ENCODE measurements around the gene NCOR1. TPM values are rescaled to one million over a fixed set of nuclear protein-coding genes. Genes with fewer than 3 reads are reported as not detected.
"Not testable (repeated sequence)": the region's sequence is repeated elsewhere in the genome, so short reads cannot be mapped to it uniquely, and the experiment has no call there.

Gene NCOR1
- polyA plus RNA-seq (ENCODE audit: insufficient read length in 4 of 4) = 100 to 1,000 TPM in 3 of 4 donors, 10 to 100 TPM in 1; 94.2 to 111 (median 108) TPM

DNA sequence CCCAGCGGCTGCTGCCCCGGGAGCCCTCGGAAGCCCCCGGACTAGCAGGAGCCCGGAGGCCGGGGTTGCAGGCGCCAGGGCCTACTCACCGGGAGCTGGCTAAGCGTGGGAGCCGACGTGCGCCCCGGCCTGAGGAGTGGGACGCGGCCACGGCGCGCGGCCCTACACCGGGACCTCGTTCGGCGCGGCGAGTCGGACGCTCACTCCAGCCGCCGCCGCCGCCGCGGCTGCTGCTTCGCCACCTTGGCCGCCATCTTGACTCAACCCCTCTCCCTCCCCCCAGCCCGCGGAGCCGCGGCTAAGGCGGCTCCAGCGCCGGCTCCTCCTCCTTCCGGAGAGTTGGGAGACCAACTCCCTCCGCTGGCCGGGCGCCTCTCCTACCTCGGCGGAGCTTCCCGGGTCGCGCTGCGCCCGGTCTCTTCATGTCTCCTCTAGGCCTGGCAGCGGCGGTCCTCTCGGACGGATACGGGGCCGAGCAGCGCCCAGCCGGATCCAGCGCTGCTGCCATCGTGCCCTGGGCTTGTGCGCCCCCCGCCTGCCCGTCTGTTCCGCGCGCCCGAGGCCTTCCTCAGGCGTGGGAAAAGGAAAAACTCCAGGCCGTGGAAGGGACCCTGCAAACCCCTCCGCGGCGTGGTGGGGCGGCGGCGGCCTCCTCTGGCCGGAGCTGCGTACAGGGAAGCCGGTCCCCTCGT, at the start of gene NCOR1:
Gene NCOR1, minus strand, starts transcription at position 262 of the 692 bp plus-strand sequence. CDS start 20,965 bp downstream, outside the sequence.
- DNase-seq (ENCODE audit: low read depth in 4 of 4, low spot score in 3 of 4) = peak; percentile 86 to 92 (median 90)

DNA sequence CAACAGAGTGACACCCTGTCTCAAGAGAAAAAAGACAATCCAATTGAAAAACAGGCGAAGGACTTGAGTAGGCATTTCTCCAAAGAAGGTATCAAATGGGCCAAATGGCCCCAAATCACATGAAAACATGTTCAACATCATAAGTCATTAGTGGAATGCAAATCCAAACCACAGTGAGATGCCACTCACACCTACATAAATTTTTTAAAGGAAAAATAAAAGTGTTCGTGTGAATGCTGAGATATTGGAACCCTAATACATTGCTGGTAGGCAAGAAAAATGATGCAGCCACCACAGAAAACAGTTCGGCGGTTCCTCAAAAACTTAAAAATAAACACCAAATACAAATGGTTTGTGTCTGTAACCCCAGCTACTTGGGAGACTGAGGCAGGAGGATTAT, 46.9 kb upstream of the NCOR1 start:
- no peak for DNase-seq (ENCODE audit: low read depth in 4 of 4, low spot score in 3 of 4)

DNA sequence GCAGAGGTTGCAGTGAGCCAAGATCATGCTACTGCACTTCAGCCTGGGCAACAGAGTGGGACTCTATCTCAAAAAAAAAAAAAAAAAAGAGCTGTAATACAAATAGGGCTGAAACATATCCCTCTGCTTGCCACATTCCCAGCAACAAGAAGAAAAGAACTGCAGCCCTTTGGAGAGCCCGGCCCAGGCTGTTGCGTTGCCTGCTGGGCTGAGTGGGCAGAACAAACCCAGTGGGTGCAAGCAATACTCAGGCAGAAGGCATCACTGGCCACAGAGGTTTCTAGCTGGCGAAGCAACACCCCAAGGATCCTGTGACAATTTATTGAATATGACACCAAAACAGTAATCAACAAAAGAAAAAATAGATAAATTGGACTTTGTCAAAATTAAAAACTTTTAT, 45.7 kb upstream of the NCOR1 start:
- DNase-seq (ENCODE audit: low read depth in 4 of 4, low spot score in 3 of 4) = no peak

DNA sequence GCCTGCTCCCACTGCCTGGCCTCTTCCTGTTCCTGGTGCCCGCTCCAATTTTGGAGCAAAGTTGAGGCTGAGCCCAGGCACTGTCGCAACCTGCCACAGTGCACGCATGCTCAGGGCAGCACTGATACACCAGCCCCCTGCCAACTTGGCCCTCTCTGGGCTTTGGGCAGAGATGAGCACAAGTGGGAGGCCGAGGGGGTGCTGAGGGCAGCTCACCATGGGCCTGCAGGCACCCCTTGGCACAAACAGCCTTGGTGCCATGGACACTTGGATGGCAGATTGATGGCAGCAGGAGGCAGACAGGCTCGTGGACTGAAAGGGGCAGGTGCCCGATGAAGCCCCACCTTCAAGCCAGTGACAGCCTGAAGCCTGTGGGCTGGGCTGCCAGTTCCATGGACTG, 44.6 kb upstream of the NCOR1 start:
- no peak for DNase-seq (ENCODE audit: low read depth in 4 of 4, low spot score in 3 of 4)

DNA sequence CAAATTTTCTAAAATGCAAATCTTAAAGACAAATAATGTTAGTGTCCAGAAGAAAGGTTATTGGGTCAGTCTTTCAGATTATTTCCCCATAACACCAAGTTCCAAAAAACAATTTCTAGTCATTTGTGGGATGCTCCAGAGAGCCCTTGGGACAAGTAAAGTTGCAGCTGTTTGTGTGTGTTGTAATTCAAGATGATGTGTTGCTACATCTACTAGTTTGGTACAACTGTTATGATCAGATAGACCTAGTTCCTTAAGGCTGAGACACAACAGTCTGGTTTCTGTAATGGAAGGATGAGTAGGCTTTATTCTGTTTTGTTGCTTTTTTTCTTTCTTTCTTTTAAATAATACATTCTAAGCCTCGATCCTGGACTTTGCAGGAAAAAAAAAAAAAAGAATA, 43.6 kb upstream of the NCOR1 start:
- no peak for DNase-seq (ENCODE audit: low read depth in 4 of 4, low spot score in 3 of 4)

DNA sequence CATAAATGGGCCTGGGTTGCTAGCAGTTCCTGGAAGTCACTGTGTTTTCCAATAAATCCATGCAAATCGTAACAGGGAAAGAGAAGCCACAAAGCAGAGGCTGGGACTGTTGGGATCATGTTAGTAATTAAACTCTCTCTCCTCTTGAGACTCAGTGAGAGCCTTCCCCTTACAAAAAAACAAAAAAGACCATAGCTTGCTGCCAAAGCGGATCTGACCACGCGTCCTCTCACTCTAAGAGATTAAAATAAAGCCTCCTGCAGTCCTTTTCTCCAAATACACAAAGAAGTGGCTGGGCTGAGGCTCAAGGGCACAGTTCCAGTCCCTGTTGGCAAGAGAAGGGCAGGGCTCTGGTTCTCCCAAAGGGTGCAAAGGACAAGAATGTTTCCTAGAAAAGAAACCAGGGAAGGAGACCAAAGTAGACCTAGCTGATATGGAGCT, 40.2 kb upstream of the NCOR1 start:
- DNase-seq (ENCODE audit: low read depth in 4 of 4, low spot score in 3 of 4) = peak in 1 of 4 donors; percentile 12

DNA sequence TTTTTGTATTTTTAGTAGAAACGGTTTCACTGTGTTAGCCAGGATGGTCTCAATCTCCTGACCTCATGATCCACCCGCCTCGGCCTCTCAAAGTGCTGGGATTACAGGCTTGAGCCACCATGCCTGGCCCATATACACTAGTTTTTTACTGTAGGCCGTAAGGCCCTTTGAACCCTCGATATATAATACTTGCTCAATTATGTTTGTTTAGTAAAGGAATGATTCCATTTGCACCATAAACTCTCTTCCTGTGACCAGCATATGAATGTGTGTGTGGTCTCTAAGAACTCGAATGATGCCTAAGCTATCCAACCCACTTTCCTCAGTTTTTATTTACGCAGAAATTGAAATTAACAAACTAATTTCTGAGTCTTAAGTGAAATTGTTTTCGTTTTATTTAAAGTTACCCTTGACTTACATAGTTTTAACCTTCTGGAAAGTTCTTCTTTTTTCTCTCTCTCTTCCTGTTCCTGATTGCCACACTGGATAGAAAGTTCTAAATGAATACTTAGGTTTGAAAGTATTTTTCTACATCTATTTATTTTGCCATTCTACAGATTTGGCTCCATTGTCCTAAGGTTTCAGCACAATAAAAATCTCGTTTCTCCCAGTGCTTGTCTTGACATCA, 39.6 kb upstream of the NCOR1 start:
- DNase-seq (ENCODE audit: low read depth in 4 of 4, low spot score in 3 of 4) = no peak

DNA sequence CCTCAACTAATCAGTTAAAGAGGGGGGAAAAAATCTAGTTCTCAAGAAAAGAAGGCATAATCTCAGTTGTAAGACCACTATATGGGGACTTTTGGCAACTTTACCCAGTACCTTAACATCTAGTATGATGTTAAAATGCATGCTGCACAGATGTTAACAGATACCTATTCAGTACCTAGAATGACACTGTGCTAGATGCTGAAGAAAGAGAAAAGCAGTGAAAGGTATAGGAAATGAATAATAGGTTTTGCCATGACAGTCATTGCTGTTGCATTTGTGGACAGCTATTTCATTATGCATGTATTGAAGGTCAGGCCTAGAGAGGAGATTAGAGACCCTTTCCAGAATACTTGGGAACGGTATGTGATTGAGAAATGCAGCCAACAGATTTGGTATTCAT, 36.2 kb upstream of the NCOR1 start:
- DNase-seq (ENCODE audit: low read depth in 4 of 4, low spot score in 3 of 4) = no peak

DNA sequence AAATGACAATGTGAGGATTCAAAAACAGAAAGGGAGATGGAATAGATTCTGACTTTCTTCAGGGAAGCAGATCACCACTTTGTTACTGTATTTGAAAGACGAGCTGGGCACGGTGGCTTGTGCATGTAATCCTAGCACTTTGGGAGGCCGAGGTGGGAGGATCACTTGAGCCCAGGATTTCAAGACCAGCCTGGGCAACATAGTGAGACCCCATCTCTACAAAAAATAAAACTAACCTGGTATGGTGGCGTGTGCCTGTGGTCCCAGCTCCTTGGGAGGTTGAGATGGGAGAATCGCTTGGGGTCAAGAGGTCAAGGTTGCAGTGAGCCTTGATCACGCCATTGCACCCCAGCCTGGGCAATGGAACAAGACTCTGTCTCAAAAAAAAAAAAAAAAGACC, 35.7 kb upstream of the NCOR1 start:
- no peak for DNase-seq (ENCODE audit: low read depth in 4 of 4, low spot score in 3 of 4)

DNA sequence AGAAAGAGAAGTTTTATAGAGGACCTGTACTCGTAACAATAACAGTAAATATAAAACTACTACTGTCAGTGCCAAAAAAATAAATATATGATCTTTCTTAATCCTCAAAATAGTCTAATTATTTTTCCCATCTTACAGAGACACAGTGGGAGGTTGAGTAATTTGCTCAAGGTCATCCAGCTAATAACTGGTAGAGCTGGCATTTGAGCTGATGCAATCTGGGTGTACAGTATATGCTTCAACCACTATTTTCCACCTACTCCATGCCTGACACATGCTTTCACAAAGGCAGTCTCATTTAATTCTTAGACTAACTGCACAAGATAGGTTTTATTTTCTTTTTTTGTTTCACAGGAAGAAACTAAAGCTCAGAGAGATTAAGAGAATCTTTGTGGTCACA, 35.3 kb upstream of the NCOR1 start:
- DNase-seq (ENCODE audit: low read depth in 4 of 4, low spot score in 3 of 4) = no peak

DNA sequence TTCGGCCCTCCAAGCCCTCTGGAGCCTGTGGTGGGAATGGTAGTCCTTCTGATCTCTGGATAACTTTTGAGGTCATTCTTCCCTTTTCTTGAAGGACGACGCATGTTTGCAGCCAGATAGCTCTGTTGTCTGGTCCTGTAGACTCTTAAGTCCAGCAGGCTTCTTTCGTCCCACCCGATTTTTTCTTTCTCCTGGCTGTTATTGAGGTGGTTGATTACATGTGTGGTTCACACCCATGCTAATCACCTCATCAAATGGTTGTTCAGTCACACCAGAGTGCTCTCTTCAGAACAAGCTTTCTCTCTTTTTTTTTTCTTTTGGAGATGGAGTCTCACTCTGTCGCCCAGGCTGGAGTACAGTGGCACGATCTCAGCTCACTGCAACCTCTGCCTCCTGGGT, 32.3 kb upstream of the NCOR1 start:
- no peak for DNase-seq (ENCODE audit: low read depth in 4 of 4, low spot score in 3 of 4)

DNA sequence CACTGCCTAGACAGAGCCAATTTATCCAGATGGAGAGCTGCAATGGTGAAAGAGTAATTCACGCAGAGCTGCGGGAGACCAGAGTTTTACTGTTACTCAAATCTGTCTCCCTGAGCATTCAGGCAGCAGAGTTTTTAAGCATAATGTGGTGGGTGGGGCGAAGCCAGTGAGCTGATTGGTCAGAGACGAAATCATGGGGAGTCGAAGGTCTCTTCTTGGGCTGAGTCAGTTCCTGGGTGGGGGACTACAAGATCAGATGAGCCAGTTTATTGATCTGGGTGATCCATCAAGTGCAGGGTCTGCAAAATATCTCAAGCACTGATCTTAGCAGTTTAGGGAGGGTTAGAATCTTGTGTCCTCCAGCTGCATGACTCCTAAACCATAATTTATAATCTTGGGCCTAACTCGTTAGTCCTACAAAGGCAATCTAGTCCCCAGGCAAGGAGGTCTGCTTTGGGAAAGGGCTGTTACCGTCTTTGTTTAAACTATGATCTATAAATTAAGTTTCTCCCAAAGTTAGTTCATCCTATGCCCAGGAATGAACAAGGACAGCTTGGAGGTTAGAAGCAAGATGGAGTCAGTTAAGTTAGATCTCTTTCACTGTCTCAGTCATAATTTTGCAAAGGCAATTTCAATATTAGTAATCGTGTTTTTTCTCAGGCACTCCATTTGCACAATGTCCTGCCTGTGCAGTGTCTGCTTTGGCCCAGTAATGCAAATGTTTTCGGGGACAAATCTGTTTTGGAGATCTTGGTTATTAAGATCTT, 28.6 kb upstream of the NCOR1 start:
- no peak for DNase-seq (ENCODE audit: low read depth in 4 of 4, low spot score in 3 of 4)

DNA sequence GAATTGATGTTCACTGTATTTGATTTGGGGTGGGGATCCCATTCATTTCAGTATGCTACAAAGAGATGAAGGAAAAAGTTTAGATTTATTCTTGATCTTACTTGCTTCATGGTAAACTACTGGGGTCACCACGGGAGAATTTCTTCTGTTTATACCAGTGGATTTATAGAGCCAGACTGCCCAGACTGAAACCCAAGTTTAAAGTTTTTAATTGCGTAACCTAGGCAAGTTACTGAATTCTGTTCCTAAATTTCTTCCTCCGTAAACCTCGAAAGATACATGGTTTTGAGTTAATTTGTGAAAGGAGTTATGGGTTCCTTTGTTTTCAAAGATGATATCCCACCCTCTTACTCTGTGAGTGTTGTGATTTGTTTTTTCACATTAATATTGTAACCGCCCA, 28.1 kb upstream of the NCOR1 start:
- no peak for DNase-seq (ENCODE audit: low read depth in 4 of 4, low spot score in 3 of 4)

DNA sequence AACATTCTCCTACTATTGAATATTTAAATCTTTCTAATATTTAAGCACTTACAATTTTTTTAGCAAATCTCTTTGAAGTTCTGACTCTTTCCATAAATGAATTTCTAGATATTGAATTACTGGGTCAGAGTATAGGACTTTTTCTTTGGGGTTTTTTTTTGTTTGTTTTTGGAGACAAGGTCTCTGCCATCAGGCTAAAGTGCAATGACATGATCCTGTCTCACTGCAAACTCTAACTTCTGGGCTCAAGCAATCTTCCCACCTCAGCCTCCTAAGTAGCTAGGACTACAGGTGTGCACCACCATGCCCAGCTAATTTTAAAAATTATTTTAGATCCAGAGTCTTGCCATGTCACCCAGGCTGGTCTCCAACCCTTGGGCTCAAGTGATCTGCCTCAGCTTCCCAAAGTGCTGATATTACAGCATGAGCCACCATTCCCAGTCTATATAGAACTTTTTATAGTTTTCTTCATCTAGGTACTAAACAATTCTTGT, 26.6 kb upstream of the NCOR1 start:
- no peak for DNase-seq (ENCODE audit: low read depth in 4 of 4, low spot score in 3 of 4)

DNA sequence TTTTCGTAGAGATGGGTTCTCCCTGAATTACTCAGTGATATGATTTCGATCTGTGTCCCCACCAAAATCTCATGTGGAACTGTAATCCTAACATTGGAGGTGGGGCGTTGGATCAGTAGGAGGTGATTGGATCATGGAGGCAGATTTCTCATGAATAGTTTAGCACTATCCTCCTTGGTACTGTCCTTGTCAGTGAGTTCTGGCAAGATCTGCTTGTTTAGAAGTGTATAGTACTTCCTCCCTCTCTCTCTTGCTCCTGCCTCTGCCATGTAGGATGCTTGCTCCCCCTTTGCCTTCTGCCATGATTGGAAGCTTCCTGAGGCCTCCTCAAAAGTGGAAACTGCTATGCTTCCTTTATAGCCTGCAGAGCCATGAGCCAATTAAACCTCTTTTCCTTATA, 24.6 kb upstream of the NCOR1 start:
- DNase-seq (ENCODE audit: low read depth in 4 of 4, low spot score in 3 of 4) = no peak

DNA sequence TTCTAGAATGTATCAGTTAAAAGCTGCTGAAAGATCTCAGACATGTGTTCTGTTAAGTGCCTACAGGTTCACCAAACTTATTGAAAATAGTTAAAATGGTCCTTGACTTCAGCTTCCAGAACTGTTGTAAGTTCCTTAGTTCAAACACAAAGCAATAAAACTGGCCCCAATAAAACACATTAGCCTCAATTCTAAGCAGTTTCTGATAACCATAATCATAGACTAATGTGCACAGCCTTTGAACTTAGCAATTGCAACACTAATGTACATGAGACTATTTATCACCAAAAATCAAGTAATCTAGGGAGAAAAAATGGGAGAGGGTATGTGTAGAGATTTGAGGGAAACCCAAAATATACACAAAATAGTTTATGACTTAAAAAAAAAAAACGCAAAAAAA, 17.1 kb upstream of the NCOR1 start:
- DNase-seq (ENCODE audit: low read depth in 4 of 4, low spot score in 3 of 4) = no peak

DNA sequence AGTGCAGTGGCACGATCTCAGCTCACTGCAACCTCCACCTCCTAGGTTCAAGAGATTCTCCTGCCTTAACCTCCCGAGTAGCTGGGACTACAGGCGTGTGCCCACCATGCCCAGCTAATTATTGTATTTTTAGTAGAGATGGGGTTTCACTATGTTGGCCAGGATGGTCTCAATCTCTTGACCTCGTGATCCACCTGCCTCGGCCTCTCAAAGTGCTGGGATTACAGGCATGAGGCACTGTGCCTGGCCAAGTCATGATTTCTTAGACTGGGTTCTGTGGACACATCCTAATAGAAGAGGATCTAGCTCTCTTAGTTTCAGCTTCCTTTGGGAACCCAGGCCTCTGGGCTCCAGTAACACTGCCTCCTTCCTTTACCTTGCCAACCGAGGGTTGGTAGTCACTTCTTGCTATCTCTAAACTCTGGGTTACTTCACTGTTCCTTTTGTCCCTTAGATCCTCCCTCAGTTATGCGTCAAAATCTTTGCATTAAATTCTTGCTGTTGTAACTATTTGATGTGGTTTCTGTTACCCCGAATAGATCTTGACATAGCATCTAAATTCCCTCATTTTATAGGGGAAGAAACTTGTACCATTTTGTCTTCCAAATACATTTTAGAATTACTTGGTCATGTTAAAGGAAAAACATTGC, 14.7 kb upstream of the NCOR1 start:
- DNase-seq (ENCODE audit: low read depth in 4 of 4, low spot score in 3 of 4) = not testable (repeated sequence)

DNA sequence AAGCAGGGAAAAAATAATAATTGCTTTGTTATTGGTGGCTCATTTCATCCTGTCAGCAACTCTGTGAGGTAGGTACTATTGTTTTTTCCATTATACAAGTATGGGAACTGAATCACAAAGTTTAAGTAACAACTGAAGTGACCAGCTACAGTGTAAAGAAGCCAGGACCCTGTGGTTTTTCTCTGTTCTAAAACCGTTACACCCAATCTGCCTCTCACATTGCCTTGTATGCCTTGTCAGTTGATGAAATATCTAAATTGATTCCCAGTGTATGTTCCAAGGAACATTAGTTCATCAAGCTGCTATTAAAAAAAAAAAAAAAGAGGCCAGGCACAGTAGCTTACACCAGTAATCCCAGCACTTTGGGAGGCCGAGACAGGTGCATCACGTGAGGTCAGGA, 7.1 kb upstream of the NCOR1 start:
- DNase-seq (ENCODE audit: low read depth in 4 of 4, low spot score in 3 of 4) = no peak

DNA sequence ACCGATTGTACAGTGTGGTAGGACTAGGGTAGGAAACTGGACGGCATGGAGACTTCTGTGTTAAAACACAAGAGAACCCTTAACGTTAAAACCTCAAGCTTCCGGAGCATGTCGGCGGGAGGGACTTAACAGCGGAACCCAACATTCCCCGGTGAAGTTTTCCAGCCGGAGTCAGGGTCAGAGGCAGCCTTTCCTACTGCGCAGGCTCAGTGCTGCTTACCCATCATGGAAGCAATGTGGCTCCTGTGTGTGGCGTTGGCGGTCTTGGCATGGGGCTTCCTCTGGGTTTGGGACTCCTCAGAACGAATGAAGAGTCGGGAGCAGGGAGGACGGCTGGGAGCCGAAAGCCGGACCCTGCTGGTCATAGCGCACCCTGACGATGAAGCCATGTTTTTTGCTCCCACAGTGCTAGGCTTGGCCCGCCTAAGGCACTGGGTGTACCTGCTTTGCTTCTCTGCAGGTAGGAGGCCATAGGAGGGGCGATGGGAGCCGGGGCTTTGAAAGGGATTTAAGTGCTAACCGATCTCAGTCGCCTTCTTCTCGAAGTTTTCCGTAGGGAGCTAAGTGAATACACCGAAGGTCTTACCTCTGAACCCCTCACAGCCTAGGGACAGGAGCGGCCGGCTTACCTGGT, 1.8 kb upstream of the NCOR1 start, which contains the start of gene PIGL:
Gene PIGL, plus strand, starts transcription at position 209 of the 634 bp plus-strand sequence. Its CDS starts 17 bp downstream, at position 226.
- peak; percentile 85 to 91 (median 89) for DNase-seq (ENCODE audit: low read depth in 4 of 4, low spot score in 3 of 4)

DNA sequence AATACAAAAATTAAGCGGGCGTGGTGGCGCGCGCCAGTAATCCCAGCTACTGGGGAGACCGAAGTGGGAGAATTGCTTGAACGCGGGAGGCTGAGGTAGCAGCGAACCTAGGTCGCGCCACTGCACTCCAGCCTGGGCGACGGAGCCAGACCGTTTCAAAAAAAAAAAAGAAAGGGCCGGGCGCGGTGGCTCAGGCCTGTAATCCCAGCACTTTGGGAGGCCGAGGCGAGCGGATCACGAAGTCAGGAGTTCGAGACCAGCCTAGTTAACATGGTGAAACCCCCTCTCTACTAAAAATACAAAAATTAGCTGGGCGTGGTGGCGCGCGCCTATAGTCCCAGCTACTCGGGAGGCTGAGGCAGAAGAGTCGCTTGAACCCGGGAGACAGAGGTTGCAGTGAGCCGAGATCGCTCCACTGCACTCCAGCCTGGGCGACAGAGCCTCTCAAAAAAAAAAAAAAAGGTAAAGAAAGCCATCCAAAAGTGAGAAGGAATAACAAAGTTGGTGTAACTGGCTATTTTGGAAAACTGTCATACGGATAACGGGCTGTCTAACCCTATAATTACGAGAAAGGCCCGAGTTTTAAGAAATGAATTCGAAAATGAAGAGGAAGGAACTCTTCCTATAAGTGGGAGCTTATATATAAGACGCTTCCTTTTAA, 1.1 kb upstream of the NCOR1 start:
- not testable (repeated sequence) for DNase-seq (ENCODE audit: low read depth in 4 of 4, low spot score in 3 of 4)
